ENCODE measurements around the gene GLRA2.

GRCh38 chrX:14584548-14584947 lies 55.2 kb downstream of the GLRA2 start:
- TF ChIP-seq SP1 (IDR thresholded peaks at IDR 0.05) (no peak), L3MBTL2 (conservative IDR thresholded peaks at IDR 0.05) (no peak), FOXM1 (IDR thresholded peaks at IDR 0.05; ENCODE audit: borderline replicate concordance) (no peak), TARDBP (IDR thresholded peaks at IDR 0.05) (no peak), NFRKB (IDR thresholded peaks at IDR 0.05) (no peak), FOXA1 (IDR thresholded peaks at IDR 0.05) (no peak), CTBP1 (IDR thresholded peaks at IDR 0.05; ENCODE audit: borderline replicate concordance) (no peak), ELF4 (IDR thresholded peaks at IDR 0.05) (no peak), BHLHE40 (IDR thresholded peaks at IDR 0.05; ENCODE audit: borderline replicate concordance) (no peak), SUZ12 (IDR thresholded peaks at IDR 0.05) (no peak), ZNF384 (IDR thresholded peaks at IDR 0.05) (no peak), ARNT (IDR thresholded peaks at IDR 0.05) (no peak), FOXK2 (IDR thresholded peaks at IDR 0.05) (no peak), LEF1 (IDR thresholded peaks at IDR 0.05; ENCODE audit: borderline replicate concordance) (no peak)

Measured in HEK293T (cell line).